CD8-positive, alpha-beta memory T cell (primary cell): ENCODE data around the gene GAD1. TPM values are rescaled to one million over a fixed set of nuclear protein-coding genes. Genes with fewer than 3 reads are reported as not detected.

ENCODE experiments used
- CTCF ChIA-PET: fragments of 350-600 bp; sonication (Branson Sonifier 250); formaldehyde crosslinking; loops from one replicate; lab custom pipeline; 2021; ENCODE audit warnings: antibody characterized with exemption; lab: Charles Lee
- POLR2A ChIA-PET: fragments of 350-600 bp; sonication (Branson Sonifier 250); formaldehyde crosslinking; loops from one replicate; lab custom pipeline; 2021; ENCODE audit warnings: antibody characterized with exemption; lab: Charles Lee
- DNase-seq, 5 donors: peaks; one replicate each; pipeline versions ENCODE4 v3.0.0 to v3.0.0-alpha.2; 2020 to 2022; ENCODE audit warnings: mixed read lengths in 1 of 5
- H3K27ac ChIP-seq: one replicate; pipeline ENCODE4 v1.7.0; 2013; ENCODE audit warnings: low read depth, mild to moderate bottlenecking, low read length, moderate library complexity
- H3K27me3 ChIP-seq: 2 replicates; pipeline ENCODE4 v1.7.0; 2013; ENCODE audit warnings: low read length, mild to moderate bottlenecking; ENCODE audit not compliant: insufficient read depth, poor library complexity, severe bottlenecking
- H3K36me3 ChIP-seq: 2 replicates; pipeline ENCODE4 v1.7.0; 2013; ENCODE audit warnings: mild to moderate bottlenecking, low read length, moderate library complexity; ENCODE audit not compliant: insufficient read depth
- H3K4me1 ChIP-seq: 2 replicates; pipeline ENCODE4 v1.7.0; 2013; ENCODE audit warnings: mild to moderate bottlenecking, low read length, moderate library complexity; ENCODE audit not compliant: insufficient read depth
- H3K4me3 ChIP-seq: 2 replicates; pipeline ENCODE4 v1.7.0; 2013; ENCODE audit warnings: mild to moderate bottlenecking, low read length
- H3K9me3 ChIP-seq: 2 replicates; pipeline ENCODE4 v1.7.0; 2013; ENCODE audit warnings: mild to moderate bottlenecking, low read length
- H3K27ac Mint-ChIP-seq, 8 donors: one replicate each; pipeline ENCODE4 v1.8.0; 2020 to 2021; ENCODE audit warnings: mixed read lengths in 8 of 8, mild to moderate bottlenecking in 6 of 8, inconsistent platforms in 3 of 8, moderate library complexity in 3 of 8
- H3K27me3 Mint-ChIP-seq, 2 donors: one replicate each; pipeline ENCODE4 v1.8.0; 2020 to 2021; ENCODE audit warnings: mixed read lengths in 2 of 2, mild to moderate bottlenecking in 1 of 2, moderate library complexity in 1 of 2
- H3K36me3 Mint-ChIP-seq, 3 donors: one replicate each; pipeline ENCODE4 v1.8.0; 2020 to 2021; ENCODE audit warnings: mixed read lengths in 3 of 3, inconsistent platforms in 1 of 3, mild to moderate bottlenecking in 1 of 3
- H3K4me1 Mint-ChIP-seq, 3 donors: one replicate each; pipeline ENCODE4 v1.8.0; 2020 to 2021; ENCODE audit warnings: mixed read lengths in 3 of 3, inconsistent platforms in 1 of 3, mild to moderate bottlenecking in 1 of 3
- H3K4me3 Mint-ChIP-seq, 7 donors: one replicate each; pipeline ENCODE4 v1.8.0; 2020 to 2021; ENCODE audit warnings: mixed read lengths in 7 of 7, mild to moderate bottlenecking in 6 of 7, moderate library complexity in 4 of 7, inconsistent platforms in 2 of 7
- H3K9me3 Mint-ChIP-seq, 5 donors: one replicate each; pipeline ENCODE4 v1.8.0; 2020 to 2022; ENCODE audit warnings: mixed read lengths in 5 of 5, mild to moderate bottlenecking in 3 of 5, moderate library complexity in 2 of 5, inconsistent platforms in 1 of 5
- polyA plus RNA-seq: library from polyadenylated mRNA; unstranded; fragments of 300-500 nt; fragmentation: Illumina TruSeq; gene quantifications from one replicate; pipeline ENCODE4 v1.2.3, GENCODE V29; 2021
- total RNA-seq, 2 experiments: library from RNA; stranded (reverse); gene quantifications; one replicate each; pipeline ENCODE4 v1.2.3, GENCODE V29; 2021

Gene GAD1
- total and polyA plus RNA-seq, 3 experiments from 2014 or later, result 0.55 to 1.0 TPM; not detected in 1

GRCh38 chr2:170819680-170820664 is 3.3 kb downstream of the GAD1 start:
- H3K9me3 ChIP-seq, result no peaks in the 10 kb centered on the region
- H3K4me1 Mint-ChIP-seq, result peaks cover 54 to 84% (median 66%) of the 10 kb centered on the region in 3 donors
- peaks cover 0 to 8% (median 0%) of the 10 kb centered on the region in 5 donors for H3K9me3 Mint-ChIP-seq

GRCh38 chr2:170820757-170821530 is 4.3 kb downstream of the GAD1 start:
- peaks cover 49 to 76% (median 59%) of the 10 kb centered on the region in 3 donors for H3K4me1 Mint-ChIP-seq

More at GRCh38 chr2:170819680-170820664, 3.3 kb downstream of the GAD1 start:
- Mint-ChIP-seq H3K27ac (peak overlapping the region in 3 of 8 donors; percentile 37 to 78 (median 72)), H3K4me3 (peak overlapping the region; percentile 81 to 94 (median 85)), H3K27me3 (peaks cover 79 to 87% of the 10 kb centered on the region in 2 donors), H3K36me3 (no peaks in the 10 kb centered on the region)
- POLR2A ChIA-PET, result no interaction called here
- CTCF ChIA-PET, result interaction anchor here (0.8 to 3.7 kb wide), 4 partner anchors 109 to 458 kb away, joined by 3 to 21 read pairs (median 4); partner anchors contain the start of gene GORASP2
- Histone ChIP-seq H3K36me3 (no peaks in the 10 kb centered on the region), H3K4me3 (peak overlapping the region; percentile 53), H3K4me1 (peaks cover 75% of the 10 kb centered on the region), H3K27ac (no peak overlapping the region), H3K27me3 (peaks cover 74% of the 10 kb centered on the region)
- DNase-seq, result peak in 1 of 5 donors; percentile 48

GRCh38 chr2:170821531-170822289 is 5.0 kb downstream of the GAD1 start:
- no peak for DNase-seq
- Mint-ChIP-seq H3K36me3 (no peaks in the 10 kb centered on the region), H3K4me1 (peaks cover 47 to 68% (median 55%) of the 10 kb centered on the region in 3 donors), H3K9me3 (peaks cover 0 to 8% (median 0%) of the 10 kb centered on the region in 5 donors), H3K4me3 (peak overlapping the region; percentile 81 to 94 (median 85)), H3K27ac (peak overlapping the region in 2 of 8 donors; percentile 69 to 85), H3K27me3 (peaks cover 78 to 83% of the 10 kb centered on the region in 2 donors)
- no peak overlapping the region for H3K27ac ChIP-seq
- peak overlapping the region; percentile 53 for H3K4me3 ChIP-seq
- ChIA-PET CTCF (interaction anchor here (1.1 to 3.7 kb wide), 6 partner anchors 9 to 451 kb away, joined by 3 to 21 read pairs (median 4); no protein-coding TSS in a partner anchor), POLR2A (no interaction called here)
- no peaks in the 10 kb centered on the region for H3K9me3 ChIP-seq
- H3K36me3 ChIP-seq, result no peaks in the 10 kb centered on the region
- peaks cover 59% of the 10 kb centered on the region for H3K4me1 ChIP-seq
- H3K27me3 ChIP-seq, result peaks cover 57% of the 10 kb centered on the region

More at GRCh38 chr2:170820757-170821530, 4.3 kb downstream of the GAD1 start:
- CTCF ChIA-PET, result interaction anchor here (0.8 to 3.7 kb wide), 7 partner anchors 8 to 459 kb away, joined by 3 to 21 read pairs (median 3); partner anchors contain the start of gene GORASP2
- peaks cover 79 to 85% of the 10 kb centered on the region in 2 donors for H3K27me3 Mint-ChIP-seq
- peaks cover 66% of the 10 kb centered on the region for H3K4me1 ChIP-seq
- H3K9me3 Mint-ChIP-seq, result peaks cover 0 to 8% (median 0%) of the 10 kb centered on the region in 5 donors
- no peaks in the 10 kb centered on the region for H3K9me3 ChIP-seq
- peak in 2 of 5 donors; percentile 50 to 55 for DNase-seq
- peak overlapping the region in 4 of 8 donors; percentile 37 to 85 (median 56) for H3K27ac Mint-ChIP-seq
- no peaks in the 10 kb centered on the region for H3K36me3 ChIP-seq
- H3K4me3 Mint-ChIP-seq, result peak overlapping the region; percentile 81 to 94 (median 85)
- H3K27me3 ChIP-seq, result peaks cover 65% of the 10 kb centered on the region
- no peaks in the 10 kb centered on the region for H3K36me3 Mint-ChIP-seq
- POLR2A ChIA-PET, result no interaction called here
- H3K27ac ChIP-seq, result no peak overlapping the region
- H3K4me3 ChIP-seq, result peak overlapping the region; percentile 53

- Mint-ChIP-seq H3K27me3 (peaks cover 80 to 83% of the 10 kb centered on the region in 2 donors), H3K27ac (peak overlapping the region in 2 of 8 donors; percentile 36 to 68), H3K4me1 (peaks cover 45 to 60% (median 54%) of the 10 kb centered on the region in 3 donors), H3K9me3 (peaks cover 0 to 8% (median 0%) of the 10 kb centered on the region in 5 donors), H3K4me3 (peak overlapping the region; percentile 44 to 94 (median 82)), H3K36me3 (no peaks in the 10 kb centered on the region)
- peaks cover 56% of the 10 kb centered on the region for H3K4me1 ChIP-seq
- H3K4me3 ChIP-seq, result no peak overlapping the region
- ChIA-PET POLR2A (no interaction called here), CTCF (interaction anchor here (0.9 to 3.7 kb wide), 6 partner anchors 10 to 452 kb away, joined by 3 to 21 read pairs (median 4); no protein-coding TSS in a partner anchor)
- H3K27ac ChIP-seq, result no peak overlapping the region
- peaks cover 52% of the 10 kb centered on the region for H3K27me3 ChIP-seq
- no peaks in the 10 kb centered on the region for H3K36me3 ChIP-seq
- H3K9me3 ChIP-seq, result no peaks in the 10 kb centered on the region
- DNase-seq, result peak in 1 of 5 donors; percentile 51
These were observed 5.8 kb downstream of the GAD1 start for GRCh38 chr2:170822290-170823087.

- peak overlapping the region; percentile 44 to 88 (median 81) for H3K4me3 Mint-ChIP-seq
- ChIA-PET POLR2A (no interaction called here), CTCF (interaction anchor here (0.9 to 3.7 kb wide), 4 partner anchors 11 to 453 kb away, joined by 3 to 21 read pairs (median 8); no protein-coding TSS in a partner anchor)
- Histone ChIP-seq H3K27ac (no peak overlapping the region), H3K9me3 (no peaks in the 10 kb centered on the region), H3K4me1 (peaks cover 48% of the 10 kb centered on the region), H3K36me3 (no peaks in the 10 kb centered on the region), H3K27me3 (peaks cover 48% of the 10 kb centered on the region), H3K4me3 (no peak overlapping the region)
- no peak for DNase-seq
- H3K36me3 Mint-ChIP-seq, result no peaks in the 10 kb centered on the region
- H3K27me3 Mint-ChIP-seq, result peaks cover 76 to 80% of the 10 kb centered on the region in 2 donors
- peaks cover 40 to 52% (median 48%) of the 10 kb centered on the region in 3 donors for H3K4me1 Mint-ChIP-seq
- H3K27ac Mint-ChIP-seq, result no peak overlapping the region
- peaks cover 0 to 7% (median 0%) of the 10 kb centered on the region in 5 donors for H3K9me3 Mint-ChIP-seq
These were observed 6.6 kb downstream of the GAD1 start for GRCh38 chr2:170823088-170823897.

GRCh38 chr2:170823898-170824215 is 7.2 kb downstream of the GAD1 start:
- Histone ChIP-seq H3K4me3 (no peak overlapping the region), H3K9me3 (no peaks in the 10 kb centered on the region), H3K4me1 (peaks cover 42% of the 10 kb centered on the region), H3K36me3 (no peaks in the 10 kb centered on the region), H3K27me3 (peaks cover 43% of the 10 kb centered on the region), H3K27ac (no peak overlapping the region)
- Mint-ChIP-seq H3K36me3 (no peaks in the 10 kb centered on the region), H3K9me3 (peaks cover 0 to 4% (median 0%) of the 10 kb centered on the region in 5 donors), H3K4me3 (peak overlapping the region in 3 of 7 donors; percentile 41 to 63 (median 59)), H3K27me3 (peaks cover 71 to 78% of the 10 kb centered on the region in 2 donors), H3K27ac (no peak overlapping the region), H3K4me1 (peaks cover 35 to 46% (median 43%) of the 10 kb centered on the region in 3 donors)
- no peak for DNase-seq
- ChIA-PET POLR2A (no interaction called here), CTCF (interaction anchor here (0.9 kb wide), 1 partner anchor 7 kb away, joined by 3 read pairs; the partner anchor contains the start of gene GAD1)
